ENCODE measurements around the gene NUS1.
A peak's percentile ranks its signal among the peaks of the same experiment; 100 is the strongest.
"Not testable (repeated sequence)": the region's sequence is repeated elsewhere in the genome, so short reads cannot be mapped to it uniquely, and the experiment has no call there.

NUS1 gene

DNA sequence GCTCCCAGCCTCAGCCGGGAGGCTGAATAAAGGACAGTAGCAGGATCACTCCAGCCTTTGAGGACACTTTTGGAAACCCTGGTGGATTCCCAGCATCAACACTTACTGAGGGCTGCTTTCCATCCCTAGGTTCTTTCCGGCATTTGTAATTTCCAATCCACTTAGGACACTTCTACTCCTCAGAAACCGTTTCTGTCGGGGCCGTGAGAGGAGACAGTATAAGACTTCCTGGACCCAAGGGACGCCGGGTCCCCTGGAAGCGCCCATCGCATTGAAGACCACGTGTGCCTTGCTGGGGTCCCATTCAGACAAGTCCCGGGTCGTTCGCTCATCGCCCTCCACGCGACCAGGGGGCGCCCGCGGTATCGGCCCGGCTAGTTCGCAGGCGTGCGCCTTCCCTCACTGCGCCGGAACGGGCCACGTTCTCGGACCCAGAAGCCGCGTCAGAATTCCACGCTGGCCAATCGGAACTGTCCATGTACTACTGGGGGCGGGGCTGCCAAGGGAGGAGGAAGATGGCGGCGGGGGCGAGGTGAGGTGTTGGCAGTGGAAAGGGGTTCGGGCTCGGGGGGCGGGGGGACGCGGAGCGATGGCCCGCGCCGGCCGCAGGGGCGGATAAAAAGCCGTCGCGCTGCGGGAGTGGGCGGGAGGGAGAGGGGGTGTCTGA, at the start of gene NUS1:
Gene NUS1 (plus strand): TSS at position 479 of the 667 bp plus-strand sequence. CDS start 202 bp downstream, outside the sequence.
- TF ChIP-seq, protein P1, sequence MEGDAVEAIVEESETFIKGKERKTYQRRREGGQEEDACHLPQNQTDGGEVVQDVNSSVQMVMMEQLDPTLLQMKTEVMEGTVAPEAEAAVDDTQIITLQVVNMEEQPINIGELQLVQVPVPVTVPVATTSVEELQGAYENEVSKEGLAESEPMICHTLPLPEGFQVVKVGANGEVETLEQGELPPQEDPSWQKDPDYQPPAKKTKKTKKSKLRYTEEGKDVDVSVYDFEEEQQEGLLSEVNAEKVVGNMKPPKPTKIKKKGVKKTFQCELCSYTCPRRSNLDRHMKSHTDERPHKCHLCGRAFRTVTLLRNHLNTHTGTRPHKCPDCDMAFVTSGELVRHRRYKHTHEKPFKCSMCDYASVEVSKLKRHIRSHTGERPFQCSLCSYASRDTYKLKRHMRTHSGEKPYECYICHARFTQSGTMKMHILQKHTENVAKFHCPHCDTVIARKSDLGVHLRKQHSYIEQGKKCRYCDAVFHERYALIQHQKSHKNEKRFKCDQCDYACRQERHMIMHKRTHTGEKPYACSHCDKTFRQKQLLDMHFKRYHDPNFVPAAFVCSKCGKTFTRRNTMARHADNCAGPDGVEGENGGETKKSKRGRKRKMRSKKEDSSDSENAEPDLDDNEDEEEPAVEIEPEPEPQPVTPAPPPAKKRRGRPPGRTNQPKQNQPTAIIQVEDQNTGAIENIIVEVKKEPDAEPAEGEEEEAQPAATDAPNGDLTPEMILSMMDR (IDR thresholded peaks at IDR 0.05; ENCODE audit: extremely low read depth, missing control alignments), result peak; percentile 88
- peak; percentile 95 for DNase-seq (ENCODE audit: low spot score)

DNA sequence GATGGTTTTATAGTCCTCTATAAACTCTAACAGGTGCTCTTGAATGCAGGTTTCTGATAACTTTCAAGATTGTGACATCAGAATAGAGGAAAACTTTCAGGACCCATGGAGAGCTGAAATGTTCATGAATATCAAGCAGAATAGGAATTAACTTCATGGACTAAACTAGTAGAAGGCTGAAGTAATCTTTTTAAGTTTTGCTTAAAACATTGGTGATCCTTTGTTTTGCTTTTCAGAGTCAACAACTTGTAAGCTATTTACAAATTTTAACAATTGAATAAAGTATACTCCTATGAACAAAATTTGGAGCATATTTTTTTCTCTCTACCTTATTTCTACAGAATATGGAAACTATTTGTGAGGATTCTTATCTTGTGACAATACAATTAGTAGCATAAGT, 47.7 kb upstream of the NUS1 start:
- TF ChIP-seq, protein P1 (IDR thresholded peaks at IDR 0.05; ENCODE audit: extremely low read depth, missing control alignments), result no peak
- no peak for DNase-seq (ENCODE audit: low spot score)

DNA sequence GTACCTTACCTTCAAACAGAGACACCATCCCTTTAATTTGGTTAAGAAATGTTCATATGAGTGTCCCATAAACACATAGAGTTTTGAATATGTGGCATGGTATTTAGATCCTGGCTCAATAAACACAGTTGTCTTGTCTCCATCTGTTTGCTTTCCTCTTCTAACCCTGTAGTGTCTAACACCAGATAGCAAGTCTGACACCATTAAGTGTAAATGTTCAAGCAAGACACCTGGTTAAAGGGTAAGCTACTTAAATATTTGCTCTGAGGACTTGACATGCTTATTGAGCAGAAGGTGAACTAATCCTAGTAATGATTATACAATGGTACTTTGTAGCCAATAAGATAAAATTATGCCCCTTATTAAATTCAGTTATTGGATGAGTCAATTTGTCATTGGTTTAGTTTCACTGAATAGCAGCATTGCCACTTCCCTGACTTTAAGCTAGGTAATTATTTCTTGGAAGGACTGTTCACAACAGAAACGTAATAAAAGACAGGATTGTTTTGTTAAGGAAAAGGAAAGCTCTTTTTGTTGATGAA, 46.1 kb upstream of the NUS1 start:
- DNase-seq (ENCODE audit: low spot score), result no peak
- TF ChIP-seq, protein P1 (IDR thresholded peaks at IDR 0.05; ENCODE audit: extremely low read depth, missing control alignments), result no peak

DNA sequence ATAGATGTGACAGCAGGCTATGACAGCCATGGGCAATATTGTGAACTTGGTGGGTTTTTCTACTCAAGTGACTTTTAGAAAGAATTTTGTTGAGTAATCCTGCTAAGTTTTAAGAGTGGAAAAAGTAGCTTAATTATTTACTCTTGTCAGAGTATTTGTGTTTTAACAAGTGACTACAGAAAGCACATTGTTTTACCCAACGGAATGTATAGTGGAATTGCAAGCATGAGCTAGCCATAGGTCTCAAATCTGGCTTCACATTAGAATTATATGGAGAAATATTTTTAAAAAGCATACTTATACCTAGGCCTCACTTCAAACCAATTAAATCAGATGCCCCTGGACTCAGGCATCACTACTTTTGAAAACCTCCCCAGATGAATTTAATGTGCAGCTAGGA, 37.5 kb upstream of the NUS1 start:
- DNase-seq (ENCODE audit: low spot score), result no peak
- TF ChIP-seq, protein P1 (IDR thresholded peaks at IDR 0.05; ENCODE audit: extremely low read depth, missing control alignments), result no peak

DNA sequence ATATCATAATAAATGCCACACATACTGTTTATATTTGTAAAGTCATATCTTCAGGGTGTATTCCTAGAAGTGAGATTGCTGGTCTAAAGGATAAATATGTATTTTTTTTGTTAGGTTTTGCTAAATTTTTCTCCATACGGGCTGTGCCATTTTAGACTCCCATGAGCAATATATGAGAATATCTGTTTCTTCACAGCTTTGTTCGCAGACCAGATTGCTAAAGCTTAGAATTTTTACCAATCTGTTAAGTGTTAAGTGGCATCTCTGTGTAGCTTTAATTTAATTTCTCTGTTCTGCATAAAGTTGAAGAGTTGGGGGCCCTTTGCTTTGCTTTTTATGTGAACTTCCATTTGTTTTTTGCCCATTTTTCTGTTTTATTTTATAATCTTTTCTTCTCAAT, 32.3 kb upstream of the NUS1 start:
- TF ChIP-seq, protein P1 (IDR thresholded peaks at IDR 0.05; ENCODE audit: extremely low read depth, missing control alignments), result no peak
- DNase-seq (ENCODE audit: low spot score), result no peak

DNA sequence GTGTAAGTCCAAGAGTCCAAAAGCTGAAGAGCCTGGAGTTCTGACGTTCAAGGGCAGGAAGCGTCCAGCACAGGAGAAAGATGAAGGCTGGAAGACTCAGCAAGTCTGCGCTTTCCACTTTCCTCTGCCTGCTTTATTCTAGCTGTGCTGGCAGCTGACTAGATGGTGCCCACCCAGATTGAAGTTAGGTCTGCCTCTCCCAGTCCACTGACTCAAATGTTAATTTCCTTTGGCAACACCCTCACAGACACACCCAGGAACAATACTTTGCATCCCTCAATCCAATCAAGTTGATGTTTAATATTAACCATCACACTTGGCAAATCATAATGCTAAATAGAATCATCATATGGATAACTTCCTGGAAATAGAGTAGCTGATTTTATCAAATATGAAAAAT, 23.3 kb upstream of the NUS1 start:
- DNase-seq (ENCODE audit: low spot score), result not testable (repeated sequence)

DNA sequence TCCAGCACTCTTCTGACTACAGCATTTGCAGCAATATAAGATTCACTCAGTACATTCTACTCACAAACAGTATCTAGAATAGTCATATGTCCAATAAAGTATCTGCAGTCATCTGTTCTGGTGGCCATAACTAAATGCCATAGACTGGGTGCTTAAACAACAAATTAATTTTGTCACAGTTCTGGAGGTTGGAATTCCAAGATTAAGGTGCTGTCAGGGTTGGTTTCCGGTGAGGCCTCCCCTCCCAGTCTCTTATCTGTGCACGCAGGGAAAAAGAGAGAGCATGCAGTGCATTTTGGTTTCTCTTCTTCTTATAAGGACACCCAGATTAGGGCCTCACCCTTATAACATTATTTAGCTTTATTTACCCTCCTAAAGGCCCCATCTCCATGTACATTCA, 21.3 kb upstream of the NUS1 start:
- no peak for DNase-seq (ENCODE audit: low spot score)
- TF ChIP-seq, protein P1 (IDR thresholded peaks at IDR 0.05; ENCODE audit: extremely low read depth, missing control alignments), result no peak

DNA sequence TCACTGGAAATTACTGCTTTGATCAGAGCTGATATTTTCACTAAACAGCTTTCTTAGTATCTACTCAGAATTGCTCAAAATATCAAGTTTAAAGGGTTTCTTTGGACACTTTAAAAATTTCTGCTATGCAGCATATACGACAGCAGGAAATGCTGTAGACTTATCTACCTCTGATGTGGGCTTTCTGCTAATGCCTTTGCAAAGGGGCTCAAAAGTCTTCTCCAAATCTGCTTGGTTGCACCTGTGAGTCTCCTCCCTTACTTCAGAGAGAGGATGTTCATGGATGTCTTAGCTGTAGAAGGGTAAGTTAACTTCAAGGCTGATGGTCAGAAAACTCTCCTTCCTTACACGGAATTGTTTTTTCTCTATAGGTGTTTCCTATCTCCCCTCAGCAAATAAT, 19.9 kb upstream of the NUS1 start:
- TF ChIP-seq, protein P1 (IDR thresholded peaks at IDR 0.05; ENCODE audit: extremely low read depth, missing control alignments), result no peak
- no peak for DNase-seq (ENCODE audit: low spot score)

All from GM20000 (cell line).